NCI-H128 (cell line): ENCODE results near the gene DGLUCY.
A peak's percentile ranks its signal among the peaks of the same experiment; 100 is the strongest.
"Not testable (repeated sequence)": the region's sequence is repeated elsewhere in the genome, so short reads cannot be mapped to it uniquely, and the experiment has no call there.

Source experiments
- DNase-seq: peaks from one replicate; lab custom pipeline; 2025; ENCODE audit not compliant: unreplicated experiment; lab: John Stamatoyannopoulos, UW

The DGLUCY gene

DNA sequence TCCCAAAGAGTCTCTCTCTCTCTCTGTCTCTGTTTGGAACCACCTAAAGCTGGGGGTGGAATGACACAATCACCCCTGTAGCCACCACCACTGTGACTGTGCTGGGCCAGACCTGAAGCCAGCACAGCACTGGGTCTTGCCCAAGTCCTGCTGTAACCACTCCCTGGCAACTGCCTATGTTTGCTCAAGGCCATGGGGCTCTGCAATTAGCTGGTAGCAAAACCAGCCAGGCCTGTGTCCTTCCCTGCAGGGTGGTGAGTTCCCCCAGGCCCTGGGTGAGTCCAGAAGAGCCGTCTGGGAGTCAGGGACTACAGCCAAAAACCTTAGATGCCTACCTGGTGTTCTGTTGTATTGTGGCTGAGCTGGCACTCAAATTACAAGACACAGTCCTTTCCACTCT is 50.8 kb downstream of the DGLUCY start:
- no peak for DNase-seq

DNA sequence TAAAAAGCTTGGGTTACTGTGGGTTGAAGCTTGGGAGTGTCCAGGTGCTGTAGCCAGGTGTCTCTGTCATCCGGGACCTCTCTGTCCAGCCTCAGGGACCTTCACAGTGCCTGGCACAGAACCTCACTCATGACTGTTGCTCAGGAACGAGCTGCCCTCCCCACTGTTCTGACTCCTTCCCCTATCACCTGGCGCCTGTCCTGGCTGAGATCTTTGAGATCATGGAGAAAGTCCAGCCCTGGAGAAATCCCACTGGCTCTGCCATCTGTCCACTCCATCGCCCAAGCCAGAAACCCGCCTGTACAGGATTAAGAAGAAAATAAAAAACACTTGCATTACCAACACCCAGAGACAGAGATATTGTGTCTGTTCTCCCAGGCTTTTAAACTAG is 53.5 kb downstream of the DGLUCY start:
- DNase-seq = no peak

DNA sequence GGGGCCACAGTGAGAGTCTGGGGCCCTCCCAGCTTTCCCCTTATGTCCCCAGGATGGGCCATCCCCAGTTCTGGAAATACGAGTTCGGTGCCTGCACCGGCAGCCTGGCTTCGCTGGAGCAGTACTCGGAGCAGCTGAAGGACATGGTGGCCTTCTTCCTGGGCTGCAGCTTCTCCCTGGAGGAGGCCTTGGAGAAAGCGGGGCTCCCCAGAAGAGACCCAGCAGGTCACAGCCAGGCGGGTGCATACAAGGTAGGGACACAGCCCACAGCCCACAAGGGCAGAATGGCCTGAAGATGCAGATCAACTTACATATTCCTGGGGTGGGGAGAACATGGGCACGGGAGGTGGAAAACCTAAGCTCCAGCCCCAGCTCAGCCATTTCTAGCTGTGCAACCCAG is 56.1 kb downstream of the DGLUCY start:
- no peak for DNase-seq

GRCh38 chr14:91170504-91171121 is 56.7 kb downstream of the DGLUCY start:
- DNase-seq = no peak

DNA sequence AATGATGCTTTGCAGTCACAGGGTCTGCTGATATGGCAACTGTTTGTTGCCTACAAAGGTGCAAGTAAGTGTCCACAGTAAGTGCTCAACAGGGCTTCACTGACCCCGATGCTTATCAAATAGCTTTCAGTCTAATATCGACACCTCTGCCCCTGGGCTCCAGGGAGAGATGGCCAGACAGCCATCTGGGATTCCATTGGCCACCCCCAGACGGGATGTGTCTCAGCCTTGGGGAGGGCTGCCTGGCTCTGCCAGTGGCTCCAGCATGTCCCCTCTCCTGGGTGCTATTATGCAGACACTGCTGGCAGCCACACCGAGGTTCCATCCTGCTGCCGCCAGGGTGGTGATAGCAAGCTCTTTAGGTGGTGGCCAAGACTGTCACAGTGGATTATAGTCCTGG is 57.4 kb downstream of the DGLUCY start:
- DNase-seq = no peak

DNA sequence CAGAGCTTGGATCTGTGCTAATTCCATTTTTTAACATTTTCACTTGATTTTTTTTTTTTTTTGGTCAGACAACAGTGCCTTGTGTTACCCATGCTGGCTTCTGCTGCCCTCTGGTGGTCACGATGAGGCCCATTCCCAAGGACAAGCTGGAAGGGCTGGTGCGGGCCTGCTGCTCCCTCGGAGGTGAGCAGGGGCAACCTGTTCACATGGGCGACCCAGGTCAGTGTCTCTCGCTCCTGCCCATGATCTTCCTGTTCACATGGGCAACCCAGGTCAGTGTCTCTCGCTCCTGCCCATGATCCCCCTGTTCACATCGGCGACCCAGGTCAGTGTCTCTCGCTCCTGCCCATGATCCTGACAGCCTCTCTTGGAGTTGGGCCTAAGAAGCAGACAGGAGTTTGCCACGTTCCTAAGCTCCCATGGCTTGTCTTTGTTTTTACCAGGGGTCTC is 59.4 kb downstream of the DGLUCY start:
- DNase-seq = peak; percentile 76

DNA sequence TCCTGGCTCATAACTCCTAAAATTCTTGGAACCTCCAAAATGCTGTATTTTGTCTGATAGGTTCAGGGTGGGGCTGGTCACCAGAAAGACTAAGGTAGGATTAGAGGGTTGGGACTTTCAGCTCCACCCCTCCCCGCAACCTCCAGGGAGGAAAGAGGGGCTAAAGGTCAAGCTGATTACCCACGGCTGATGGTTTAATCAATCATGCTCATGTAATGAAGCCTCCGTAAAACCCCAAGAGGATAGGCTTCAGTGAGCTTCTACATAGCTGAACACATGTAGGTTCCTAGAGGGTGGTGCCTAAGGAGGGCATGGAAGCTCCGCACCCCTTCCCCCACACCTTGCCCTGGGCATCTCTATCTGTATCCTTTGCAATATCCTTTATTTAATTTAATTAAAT is 60.0 kb downstream of the DGLUCY start:
- no peak for DNase-seq

DNA sequence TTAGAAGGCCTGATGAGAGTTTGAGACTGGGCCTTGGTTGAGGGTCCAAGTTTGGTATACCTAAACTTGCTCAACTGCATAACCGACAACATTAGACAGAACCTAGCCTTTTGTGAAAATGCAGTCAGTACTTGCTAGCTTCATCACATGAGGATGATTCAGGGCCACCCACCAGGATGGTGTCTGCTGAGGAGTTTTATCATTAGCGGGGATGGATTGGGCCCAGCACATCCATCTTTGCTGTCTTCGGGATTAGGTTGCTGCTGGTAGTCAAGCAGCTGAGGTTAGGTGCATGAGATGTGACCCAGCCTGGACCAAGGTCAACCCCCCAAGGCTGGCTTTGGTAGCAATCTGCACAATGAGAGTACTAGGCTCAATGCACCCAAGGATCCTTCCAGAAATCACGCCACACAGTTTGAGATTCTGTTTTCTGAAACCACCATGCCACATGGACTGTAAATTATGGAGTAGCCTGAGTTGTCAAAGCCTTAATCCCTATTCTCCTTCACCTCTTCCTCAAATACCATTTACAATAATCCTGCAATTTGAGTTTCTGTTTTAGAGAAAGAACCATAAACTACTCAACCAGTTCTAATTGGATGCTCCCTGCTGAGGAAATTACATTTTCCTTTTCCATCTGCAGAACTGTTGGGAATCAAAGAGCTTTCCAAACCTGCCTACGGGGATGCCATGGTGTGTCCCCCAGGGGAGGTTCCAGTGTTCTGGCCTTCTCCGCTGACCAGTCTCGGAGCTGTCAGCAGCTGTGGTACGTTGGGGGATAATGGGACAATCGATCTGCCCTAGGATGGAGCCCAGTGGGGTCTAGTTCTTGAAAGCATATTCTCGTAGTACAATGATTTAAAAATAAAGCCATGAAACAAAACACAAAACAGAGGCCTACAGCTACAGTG is 61.7 kb downstream of the DGLUCY start:
- DNase-seq = no peak

DNA sequence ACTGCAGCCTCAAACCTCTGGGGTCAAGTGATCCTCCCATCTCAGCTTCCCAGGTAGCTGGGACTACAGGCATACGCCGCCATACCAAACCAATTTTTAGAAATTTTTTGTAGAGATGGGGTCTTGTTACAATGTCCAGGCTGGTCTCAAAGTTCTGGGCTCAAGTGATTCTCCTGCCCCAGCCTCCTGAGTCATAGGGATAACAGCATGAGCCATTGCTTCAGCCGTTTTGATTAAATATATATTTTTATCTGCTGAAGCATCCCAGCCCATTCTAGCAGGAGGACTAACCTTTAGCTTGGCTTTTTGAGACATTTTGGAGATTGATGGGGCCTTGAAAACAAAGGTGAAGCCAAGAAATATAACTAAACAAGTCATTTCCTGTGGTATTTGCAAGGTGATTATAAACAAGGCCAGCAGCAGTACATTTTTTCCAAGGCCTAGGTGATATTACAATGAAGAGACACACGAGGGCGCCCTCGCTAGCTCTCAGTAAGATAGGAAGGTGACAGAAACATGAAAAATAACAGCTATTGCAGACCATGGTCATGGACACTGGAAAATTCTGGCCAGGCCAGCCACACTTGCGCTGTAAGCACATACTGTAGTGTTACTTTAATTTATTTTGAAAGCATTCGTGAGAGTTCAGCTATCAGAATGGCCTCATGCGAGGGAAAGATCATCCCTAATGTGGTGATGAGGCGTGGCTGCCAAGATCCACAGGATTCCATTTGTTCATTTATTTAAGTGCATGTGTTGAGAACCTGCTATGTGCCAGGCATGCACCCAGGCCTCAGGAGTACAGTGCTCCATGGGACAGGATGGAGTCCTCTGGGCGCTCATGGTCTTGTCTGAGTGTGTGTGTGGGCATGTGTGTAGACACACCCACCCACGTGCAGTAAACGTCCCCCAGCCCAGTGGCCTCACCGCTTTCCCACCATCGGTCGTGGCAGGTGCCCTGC is 63.5 kb downstream of the DGLUCY start:
- DNase-seq = peak; percentile 52

DNA sequence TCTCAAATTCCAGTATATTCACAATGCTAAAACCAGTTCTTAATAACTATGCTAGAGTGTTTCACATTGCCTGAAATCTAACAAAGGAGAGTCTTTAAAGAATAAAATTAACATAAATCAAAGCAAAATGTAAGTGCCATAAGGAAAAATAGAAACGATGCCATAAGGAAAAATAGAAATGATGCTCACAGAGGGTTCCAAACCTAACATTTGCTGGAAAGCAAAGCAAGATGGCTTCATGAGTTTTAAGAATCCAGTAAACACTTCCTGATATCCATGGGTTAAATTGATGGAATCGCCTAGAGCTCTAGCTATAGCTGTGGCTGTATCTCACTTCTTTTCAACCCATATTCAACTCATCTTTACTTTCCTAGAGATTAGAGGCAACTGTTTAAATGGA is 66.7 kb downstream of the DGLUCY start:
- DNase-seq = no peak

GRCh38 chr14:91182753-91183152 is 68.9 kb downstream of the DGLUCY start:
- DNase-seq = not testable (repeated sequence)

GRCh38 chr14:91184559-91184958 is 70.7 kb downstream of the DGLUCY start:
- no peak for DNase-seq

- DNase-seq = no peak
Measured at GRCh38 chr14:91185721-91186120, 71.8 kb downstream of the DGLUCY start.

DNA sequence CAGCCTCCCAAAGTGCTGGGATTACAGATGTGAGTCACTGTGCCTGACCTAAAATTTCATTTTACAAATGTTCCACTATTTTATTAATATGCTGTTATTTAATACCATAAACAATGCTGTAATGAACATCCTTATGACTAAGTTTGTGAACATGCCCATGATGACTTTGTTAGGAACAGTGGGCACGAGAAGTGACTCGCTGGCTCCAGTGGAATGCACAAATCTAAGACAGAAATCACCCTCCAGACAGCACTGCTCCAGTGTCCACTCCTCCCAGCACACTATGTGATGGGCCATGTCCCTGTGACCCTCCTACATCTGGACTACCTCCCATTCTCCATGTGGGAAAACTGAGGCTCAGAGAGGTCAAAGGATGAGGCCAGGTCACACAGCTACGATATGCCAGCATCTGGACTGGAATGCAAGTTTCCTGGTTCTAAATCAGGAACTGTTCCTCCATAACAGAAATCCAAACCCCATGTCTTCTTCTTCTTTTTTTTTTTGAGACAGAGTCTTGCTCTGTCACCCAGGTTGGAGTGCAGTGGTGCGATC is 72.7 kb downstream of the DGLUCY start:
- no peak for DNase-seq

DNA sequence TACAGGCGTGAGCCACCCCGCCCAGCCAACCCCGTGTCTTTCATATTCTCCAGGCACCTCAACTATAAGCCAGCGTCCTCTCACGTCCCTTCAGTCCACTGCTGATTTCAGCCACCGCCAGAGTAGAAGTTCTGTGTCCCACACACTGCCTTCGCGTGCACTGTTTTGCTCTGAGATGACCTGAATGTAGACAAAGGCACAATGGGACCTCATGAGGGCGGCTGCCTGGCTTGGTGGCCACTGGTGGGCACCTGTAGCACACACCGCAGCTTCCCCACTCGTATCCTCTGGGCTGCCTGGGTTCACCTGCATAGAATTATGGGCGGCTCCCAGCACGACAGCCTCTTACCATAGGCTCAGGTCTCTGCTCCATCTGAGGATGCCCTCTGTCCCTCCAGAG is 73.4 kb downstream of the DGLUCY start:
- DNase-seq = no peak

DNA sequence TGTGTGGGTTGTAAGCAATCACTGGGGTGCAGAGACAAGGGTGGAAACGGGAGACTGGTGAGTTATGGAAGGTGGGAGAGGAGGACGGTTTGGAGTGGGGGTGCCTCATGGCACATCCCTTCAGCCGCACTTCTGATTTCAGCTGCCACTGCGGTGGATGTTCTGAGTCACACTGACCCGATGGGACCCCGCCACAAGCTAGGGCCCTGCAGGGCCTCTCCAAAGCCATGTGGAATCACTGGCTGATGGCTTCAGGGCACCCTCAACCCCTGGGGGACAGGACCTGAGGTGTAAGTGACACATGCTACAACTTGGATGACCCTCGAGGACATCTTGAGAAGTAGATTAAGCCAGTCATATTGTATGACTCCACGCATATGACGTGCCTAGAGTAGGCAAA is 77.0 kb downstream of the DGLUCY start:
- DNase-seq = no peak

GRCh38 chr14:91193069-91193468 is 79.2 kb downstream of the DGLUCY start:
- DNase-seq = no peak

DNA sequence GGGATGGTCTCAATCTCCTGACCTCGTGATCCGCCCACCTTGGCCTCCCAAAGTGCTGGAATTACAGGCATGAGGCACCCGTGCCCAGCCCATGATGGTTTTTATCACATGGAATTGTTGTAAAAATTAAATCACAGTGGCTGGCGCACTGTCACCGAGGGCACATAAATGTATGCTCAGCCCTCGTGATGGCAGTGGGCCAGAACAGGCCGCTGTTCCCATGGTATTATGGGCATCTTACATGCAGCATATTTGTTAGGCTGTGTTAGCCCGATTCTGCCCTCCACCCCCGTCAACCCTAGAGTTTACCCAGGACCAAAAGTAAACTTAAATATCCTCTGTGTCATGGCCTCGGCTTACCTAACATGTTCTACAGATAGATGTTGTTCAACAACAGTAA is 82.0 kb downstream of the DGLUCY start:
- DNase-seq = no peak

DNA sequence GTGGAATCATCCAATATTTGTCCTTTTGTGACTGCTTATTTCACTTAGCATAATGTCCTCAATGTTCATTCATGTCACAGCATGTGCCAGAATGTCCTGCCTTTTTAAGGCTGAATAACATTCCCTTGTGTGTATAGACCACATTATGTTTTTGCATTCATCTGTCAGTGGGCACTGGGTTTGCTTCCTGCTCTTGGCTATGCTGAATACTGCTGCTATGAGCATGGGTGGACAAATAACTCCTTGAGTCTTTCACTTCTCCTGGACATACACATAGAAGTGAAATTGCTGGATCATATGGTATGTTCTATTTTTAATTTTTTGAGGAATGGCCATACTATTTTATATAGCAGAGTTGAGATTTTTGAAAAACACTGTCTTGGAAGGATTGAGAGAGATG is 83.8 kb downstream of the DGLUCY start:
- DNase-seq = no peak

DNA sequence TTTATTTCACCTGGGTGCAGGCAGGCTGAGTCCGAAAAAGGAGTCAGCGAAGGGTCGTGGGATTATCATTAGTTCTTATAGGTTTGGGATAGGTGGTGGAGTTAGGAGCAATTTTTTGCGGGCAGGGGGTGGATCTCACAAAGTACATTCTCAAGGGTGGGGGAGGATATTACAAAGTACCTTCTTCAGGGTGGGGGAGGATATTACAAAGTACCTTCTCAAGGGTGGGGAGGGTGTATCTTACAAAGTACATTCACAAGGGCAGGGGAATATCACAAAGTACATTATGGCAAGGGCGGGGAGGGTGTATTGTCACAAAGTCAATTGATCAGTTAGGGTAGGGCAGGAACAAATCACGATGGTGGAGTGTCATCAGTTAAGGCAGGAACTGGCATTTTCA is 86.9 kb downstream of the DGLUCY start:
- not testable (repeated sequence) for DNase-seq
